ENCODE results near the gene ACOXL.

ACOXL gene

GRCh38 chr2:111148225-111148873 lies 416.0 kb downstream of the ACOXL start:
- no peak for DNase-seq

GRCh38 chr2:111148925-111149324 lies 416.6 kb downstream of the ACOXL start:
- DNase-seq, result no peak

- DNase-seq, result no peak
Measured at GRCh38 chr2:111149882-111150455, 417.6 kb downstream of the ACOXL start.

- no peak for DNase-seq
Measured at GRCh38 chr2:111154758-111155157, 422.4 kb downstream of the ACOXL start.

GRCh38 chr2:111155610-111156009 lies 423.2 kb downstream of the ACOXL start:
- DNase-seq, result no peak

GRCh38 chr2:111156529-111156928 lies 424.2 kb downstream of the ACOXL start:
- no peak for DNase-seq

GRCh38 chr2:111157071-111157661 lies 424.8 kb downstream of the ACOXL start:
- DNase-seq, result no peak

GRCh38 chr2:111157798-111158197 lies 425.4 kb downstream of the ACOXL start:
- no peak for DNase-seq

- DNase-seq, result no peak
Measured at GRCh38 chr2:111159641-111160040, 427.3 kb downstream of the ACOXL start.

GRCh38 chr2:111160758-111161157 lies 428.4 kb downstream of the ACOXL start:
- DNase-seq, result no peak

- peak; percentile 20 for DNase-seq
Measured at GRCh38 chr2:111161971-111162370, 429.6 kb downstream of the ACOXL start.

- no peak for DNase-seq
Measured at GRCh38 chr2:111162718-111163331, 430.5 kb downstream of the ACOXL start.

GRCh38 chr2:111164078-111164477 lies 431.7 kb downstream of the ACOXL start:
- DNase-seq, result no peak

GRCh38 chr2:111165084-111165483 lies 432.7 kb downstream of the ACOXL start:
- DNase-seq, result no peak

GRCh38 chr2:111166115-111166514 lies 433.7 kb downstream of the ACOXL start:
- no peak for DNase-seq

GRCh38 chr2:111167076-111167862 lies 434.9 kb downstream of the ACOXL start:
- no peak for DNase-seq

GRCh38 chr2:111167863-111168162 lies 435.4 kb downstream of the ACOXL start:
- DNase-seq, result no peak
